ENCODE results near the gene CDS2.

Gene CDS2

DNA sequence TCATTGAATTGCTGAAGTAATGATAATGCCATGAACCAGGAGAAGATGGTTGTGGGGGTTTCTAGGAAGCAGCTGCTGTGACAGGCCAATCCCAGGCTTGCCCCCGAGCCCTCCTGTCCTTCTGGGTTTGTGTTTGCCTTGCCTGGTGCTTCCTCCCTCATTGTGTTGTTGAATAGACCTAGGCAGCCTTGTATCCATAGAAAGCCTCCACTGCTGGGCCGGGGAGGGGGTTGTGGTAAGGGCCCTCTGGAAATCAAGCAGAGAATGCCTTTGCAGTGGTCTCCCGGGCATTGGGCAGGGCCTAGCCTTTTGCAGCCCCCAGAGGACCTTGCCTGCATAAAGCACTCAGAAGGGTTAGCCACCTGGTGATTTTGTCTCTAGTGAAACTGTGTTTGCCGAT lies 69.3 kb downstream of the CDS2 start:
- H3K79me2 ChIP-seq (ENCODE audit: insufficient read depth, low read length), result no peaks in the 10 kb centered on the region
- H3K4me1 ChIP-seq (ENCODE audit: insufficient read depth, low read length, severe bottlenecking), result peaks cover 5% of the 10 kb centered on the region
- no peak for TF ChIP-seq EZH2 (IDR thresholded peaks at IDR 0.05; ENCODE audit: borderline replicate concordance, low read length)
- TF ChIP-seq, protein P1, sequence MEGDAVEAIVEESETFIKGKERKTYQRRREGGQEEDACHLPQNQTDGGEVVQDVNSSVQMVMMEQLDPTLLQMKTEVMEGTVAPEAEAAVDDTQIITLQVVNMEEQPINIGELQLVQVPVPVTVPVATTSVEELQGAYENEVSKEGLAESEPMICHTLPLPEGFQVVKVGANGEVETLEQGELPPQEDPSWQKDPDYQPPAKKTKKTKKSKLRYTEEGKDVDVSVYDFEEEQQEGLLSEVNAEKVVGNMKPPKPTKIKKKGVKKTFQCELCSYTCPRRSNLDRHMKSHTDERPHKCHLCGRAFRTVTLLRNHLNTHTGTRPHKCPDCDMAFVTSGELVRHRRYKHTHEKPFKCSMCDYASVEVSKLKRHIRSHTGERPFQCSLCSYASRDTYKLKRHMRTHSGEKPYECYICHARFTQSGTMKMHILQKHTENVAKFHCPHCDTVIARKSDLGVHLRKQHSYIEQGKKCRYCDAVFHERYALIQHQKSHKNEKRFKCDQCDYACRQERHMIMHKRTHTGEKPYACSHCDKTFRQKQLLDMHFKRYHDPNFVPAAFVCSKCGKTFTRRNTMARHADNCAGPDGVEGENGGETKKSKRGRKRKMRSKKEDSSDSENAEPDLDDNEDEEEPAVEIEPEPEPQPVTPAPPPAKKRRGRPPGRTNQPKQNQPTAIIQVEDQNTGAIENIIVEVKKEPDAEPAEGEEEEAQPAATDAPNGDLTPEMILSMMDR (IDR thresholded peaks at IDR 0.05; ENCODE audit: low read length), result no peak
- no peaks in the 10 kb centered on the region for H3K9me2 ChIP-seq (ENCODE audit: low read depth, low read length)
- no peak overlapping the region for H3K9ac ChIP-seq (ENCODE audit: low read length)
- H3K27me3 ChIP-seq (ENCODE audit: insufficient read depth, low read length), result no peaks in the 10 kb centered on the region
- H2AFZ ChIP-seq (ENCODE audit: low read length), result no peak overlapping the region
- H3K4me3 ChIP-seq (ENCODE audit: low read depth, low read length, poor library complexity, severe bottlenecking), result no peak overlapping the region
- H4K20me1 ChIP-seq (ENCODE audit: insufficient read depth, low read length), result no peaks in the 10 kb centered on the region
- 0 out of 2 replicates have a peak, but pooled peaks cover 7% of the 10 kb centered on the region for H3K36me3 ChIP-seq (ENCODE audit: insufficient read depth, low read length)
- no peak overlapping the region for H3K27ac ChIP-seq (ENCODE audit: low read depth, low read length, poor library complexity, severe bottlenecking)
- H3K4me2 ChIP-seq (ENCODE audit: low read length), result no peak overlapping the region
- no peaks in the 10 kb centered on the region for H3F3A ChIP-seq (ENCODE audit: insufficient read depth, low read length)
- no peaks in the 10 kb centered on the region for H3K9me3 ChIP-seq (ENCODE audit: low read length)

GRCh38 chr20:5197270-5197827 lies 70.5 kb downstream of the CDS2 start:
- no peak overlapping the region for H3K27ac ChIP-seq (ENCODE audit: low read depth, low read length, poor library complexity, severe bottlenecking)

GRCh38 chr20:5197847-5198650 lies 71.2 kb downstream of the CDS2 start:
- Histone ChIP-seq H3K9me3 (ENCODE audit: low read length) (no peaks in the 10 kb centered on the region), H3K9me2 (ENCODE audit: low read depth, low read length) (no peaks in the 10 kb centered on the region), H3K4me3 (ENCODE audit: low read depth, low read length, poor library complexity, severe bottlenecking) (no peak overlapping the region), H4K20me1 (ENCODE audit: insufficient read depth, low read length) (no peaks in the 10 kb centered on the region), H3K9ac (ENCODE audit: low read length) (no peak overlapping the region), H3K36me3 (ENCODE audit: insufficient read depth, low read length) (0 out of 2 replicates have a peak, but pooled peaks cover 7% of the 10 kb centered on the region), H3K79me2 (ENCODE audit: insufficient read depth, low read length) (no peaks in the 10 kb centered on the region), H3K4me1 (ENCODE audit: insufficient read depth, low read length, severe bottlenecking) (no peaks in the 10 kb centered on the region), H3K27me3 (ENCODE audit: insufficient read depth, low read length) (no peaks in the 10 kb centered on the region), H3F3A (ENCODE audit: insufficient read depth, low read length) (no peaks in the 10 kb centered on the region), H2AFZ (ENCODE audit: low read length) (no peak overlapping the region), H3K27ac (ENCODE audit: low read depth, low read length, poor library complexity, severe bottlenecking) (no peak overlapping the region), H3K4me2 (ENCODE audit: low read length) (no peak overlapping the region)
- no peak for TF ChIP-seq EZH2 (IDR thresholded peaks at IDR 0.05; ENCODE audit: borderline replicate concordance, low read length)

More at GRCh38 chr20:5197270-5197827, 70.5 kb downstream of the CDS2 start:
- Histone ChIP-seq H3K9ac (ENCODE audit: low read length) (no peak overlapping the region), H3K9me3 (ENCODE audit: low read length) (no peaks in the 10 kb centered on the region), H3F3A (ENCODE audit: insufficient read depth, low read length) (no peaks in the 10 kb centered on the region), H3K79me2 (ENCODE audit: insufficient read depth, low read length) (no peaks in the 10 kb centered on the region), H3K27me3 (ENCODE audit: insufficient read depth, low read length) (no peaks in the 10 kb centered on the region), H3K4me3 (ENCODE audit: low read depth, low read length, poor library complexity, severe bottlenecking) (no peak overlapping the region), H3K4me2 (ENCODE audit: low read length) (no peak overlapping the region), H3K36me3 (ENCODE audit: insufficient read depth, low read length) (0 out of 2 replicates have a peak, but pooled peaks cover 7% of the 10 kb centered on the region), H2AFZ (ENCODE audit: low read length) (no peak overlapping the region), H3K9me2 (ENCODE audit: low read depth, low read length) (no peaks in the 10 kb centered on the region), H3K4me1 (ENCODE audit: insufficient read depth, low read length, severe bottlenecking) (no peaks in the 10 kb centered on the region), H4K20me1 (ENCODE audit: insufficient read depth, low read length) (no peaks in the 10 kb centered on the region)
- TF ChIP-seq, protein P1 (IDR thresholded peaks at IDR 0.05; ENCODE audit: low read length), result no peak
- TF ChIP-seq EZH2 (IDR thresholded peaks at IDR 0.05; ENCODE audit: borderline replicate concordance, low read length), result no peak

Measured in OCI-LY1 (cell line).